ENCODE measurements around the gene FAM25C.
"Not testable (repeated sequence)": the region's sequence is repeated elsewhere in the genome, so short reads cannot be mapped to it uniquely, and the experiment has no call there.

FAM25C gene

DNA sequence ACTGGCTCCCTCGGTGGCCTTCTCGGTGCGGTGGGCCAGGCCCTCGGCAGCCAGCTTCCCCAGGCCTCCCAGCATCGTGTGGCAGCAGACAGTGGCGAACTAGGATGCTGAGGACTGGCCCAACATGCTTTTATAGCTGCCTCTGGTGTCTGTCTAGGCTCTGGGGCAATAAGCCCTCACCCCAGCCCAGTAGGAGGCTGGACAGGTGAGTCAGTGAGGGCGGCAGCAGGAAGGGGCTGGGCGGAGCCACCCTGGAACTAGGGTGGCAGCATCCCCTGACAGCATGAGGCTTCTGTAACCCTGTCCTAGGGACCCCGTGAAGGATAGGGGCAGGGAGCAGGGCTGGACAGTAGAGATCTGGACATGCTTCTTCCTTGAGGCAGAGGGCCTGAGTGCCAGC lies at the start of gene FAM25C:
FAM25C (minus strand) TSS at position 101 of the 400 bp plus-strand sequence; CDS start at position 75, 26 bp downstream.
- DNase-seq = not testable (repeated sequence)

GRCh38 chr10:48044557-48044956 lies 45.0 kb upstream of the FAM25C start:
- DNase-seq = not testable (repeated sequence)

DNA sequence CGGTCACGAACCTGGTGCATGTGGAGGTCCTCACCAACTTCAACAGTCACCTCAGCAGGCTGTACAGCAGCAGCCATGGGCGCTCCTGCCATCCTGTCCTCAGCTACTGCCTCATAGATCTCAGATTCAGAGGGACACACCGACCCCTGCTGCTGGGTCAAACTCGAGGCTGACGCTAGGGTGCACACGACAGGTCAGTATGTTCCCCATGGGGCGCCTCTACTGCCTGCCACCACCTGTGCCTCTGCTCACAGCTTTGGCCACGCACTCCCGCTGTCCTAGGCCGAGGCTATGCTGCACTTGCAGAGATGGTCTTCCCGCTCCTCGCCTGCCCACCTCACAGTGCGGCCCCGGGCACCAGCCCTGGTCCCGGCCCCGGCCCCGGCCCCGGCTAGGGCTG lies 31.8 kb upstream of the FAM25C start:
- DNase-seq = not testable (repeated sequence)

DNA sequence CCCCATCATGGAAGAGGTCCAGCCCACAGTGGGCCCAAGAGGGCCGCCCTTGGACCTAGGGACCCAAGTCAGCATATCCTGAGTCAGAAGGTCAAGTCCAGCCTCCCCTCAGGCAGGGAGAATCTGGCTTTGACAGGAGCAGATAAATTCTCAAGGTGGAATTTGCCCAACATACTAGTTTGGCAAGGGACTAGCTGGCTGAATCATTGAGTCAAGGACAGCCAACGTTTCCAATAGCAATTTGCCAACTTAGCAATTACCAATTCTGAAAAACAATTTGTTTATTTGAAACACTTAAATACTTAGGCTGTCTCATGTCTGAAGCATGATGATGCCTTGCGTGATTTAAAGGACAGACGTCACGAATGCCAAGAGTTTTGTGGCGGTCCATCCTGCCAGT lies 2.7 kb upstream of the FAM25C start:
- DNase-seq = not testable (repeated sequence)

DNA sequence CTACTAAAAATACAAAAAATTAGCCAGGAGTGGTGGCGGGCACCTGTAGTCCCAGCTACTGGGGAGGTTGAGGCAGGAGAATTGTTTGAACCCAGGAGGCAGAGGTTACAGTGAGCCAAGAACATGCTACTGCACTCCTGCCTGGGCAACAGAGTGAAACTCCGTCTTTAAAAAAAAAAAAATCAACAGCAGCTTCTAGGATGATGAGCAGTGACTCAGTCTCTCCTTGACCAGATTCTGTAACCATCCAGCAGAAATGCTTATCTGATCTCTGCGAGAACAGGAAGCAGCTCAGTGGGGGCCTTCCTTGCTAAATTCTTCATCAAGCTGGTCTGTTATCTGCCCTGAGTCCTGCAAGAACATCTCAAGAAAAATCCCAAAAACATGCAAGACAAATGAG lies 5.5 kb downstream of the FAM25C start:
- not testable (repeated sequence) for DNase-seq

DNA sequence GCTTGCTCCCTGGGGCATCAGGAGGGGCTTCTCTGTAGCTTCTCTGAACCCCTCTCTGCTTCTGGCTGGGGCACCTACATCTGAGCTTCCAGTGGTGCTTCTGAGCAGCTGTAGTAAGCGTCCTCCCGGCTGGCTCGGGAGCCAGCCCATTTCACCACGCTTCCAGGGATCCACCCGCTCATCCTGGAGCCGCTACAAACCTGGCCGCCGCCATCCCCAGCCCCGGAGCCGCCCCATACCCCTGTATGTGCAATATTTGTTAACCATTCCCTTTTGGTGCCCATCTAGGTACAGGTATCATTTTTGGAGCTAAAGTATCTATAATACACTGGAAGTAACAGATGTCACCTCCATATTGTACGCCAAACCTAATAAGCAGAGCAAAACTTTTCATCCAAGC lies 7.0 kb downstream of the FAM25C start:
- DNase-seq = not testable (repeated sequence)

DNA sequence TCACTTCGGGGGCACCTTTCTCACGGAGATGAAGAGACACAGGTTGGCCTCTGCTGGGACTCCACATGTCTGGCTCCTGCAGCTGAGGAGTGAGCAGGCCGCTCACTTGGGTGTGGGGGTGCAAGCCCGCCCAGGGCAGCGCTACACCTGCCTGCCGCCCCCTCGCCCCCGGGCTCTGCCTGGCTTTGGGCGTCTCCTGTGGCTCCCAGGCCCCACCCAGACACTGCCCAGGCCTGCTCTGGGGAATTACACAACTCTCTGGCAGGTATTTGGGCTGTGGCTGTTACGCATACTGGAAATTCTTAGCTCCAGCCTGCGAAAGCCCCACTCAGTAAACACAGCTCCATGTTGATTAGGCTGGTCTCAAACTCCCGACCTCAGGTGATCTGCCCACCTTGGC lies 7.9 kb downstream of the FAM25C start:
- not testable (repeated sequence) for DNase-seq

- DNase-seq = not testable (repeated sequence)
These were observed 9.5 kb downstream of the FAM25C start for GRCh38 chr10:47990097-47990496.

- not testable (repeated sequence) for DNase-seq
These were observed 10.0 kb downstream of the FAM25C start for GRCh38 chr10:47989542-47989950.

DNA sequence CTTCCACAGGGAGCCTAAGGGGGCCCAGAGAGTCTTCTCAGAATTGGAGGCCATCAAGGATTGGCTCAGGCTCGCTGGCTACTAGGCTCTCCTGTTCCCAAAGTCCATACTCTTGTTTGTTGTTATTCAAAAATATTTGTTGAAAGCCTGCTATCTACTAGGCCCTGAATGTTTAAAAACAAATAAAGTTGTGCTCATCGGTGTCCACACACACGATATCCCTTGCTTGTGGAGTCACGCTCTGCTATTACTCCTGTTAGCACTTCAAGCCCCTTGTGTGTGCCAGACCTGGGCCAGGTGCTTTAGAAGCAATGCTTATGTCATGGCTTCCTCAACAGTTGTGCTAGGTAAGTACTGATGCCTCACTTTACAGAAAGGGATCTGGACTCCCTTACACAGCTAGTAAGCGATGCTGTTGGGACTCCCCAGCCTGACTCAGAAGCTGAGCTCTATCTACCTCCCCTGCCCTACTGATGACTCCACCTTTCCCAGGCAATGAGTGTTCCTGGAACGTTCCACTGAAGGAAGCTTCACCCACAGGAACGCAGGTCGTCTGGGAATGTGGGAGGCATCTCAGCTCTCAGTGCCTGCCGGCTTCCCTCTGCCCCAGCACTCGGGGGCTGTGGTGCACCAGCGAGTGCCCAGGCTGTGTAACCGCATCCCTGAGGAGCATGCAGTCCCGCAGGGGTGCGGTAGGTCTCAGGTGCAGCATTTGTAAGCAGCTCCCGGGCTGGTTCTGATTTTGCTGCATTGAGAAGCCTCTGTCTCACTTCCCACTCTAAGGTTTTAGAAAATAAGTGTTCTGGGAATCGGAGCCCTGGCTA lies 10.7 kb downstream of the FAM25C start:
- not testable (repeated sequence) for DNase-seq

- DNase-seq = not testable (repeated sequence)
These were observed 11.6 kb downstream of the FAM25C start for GRCh38 chr10:47987952-47988351.

DNA sequence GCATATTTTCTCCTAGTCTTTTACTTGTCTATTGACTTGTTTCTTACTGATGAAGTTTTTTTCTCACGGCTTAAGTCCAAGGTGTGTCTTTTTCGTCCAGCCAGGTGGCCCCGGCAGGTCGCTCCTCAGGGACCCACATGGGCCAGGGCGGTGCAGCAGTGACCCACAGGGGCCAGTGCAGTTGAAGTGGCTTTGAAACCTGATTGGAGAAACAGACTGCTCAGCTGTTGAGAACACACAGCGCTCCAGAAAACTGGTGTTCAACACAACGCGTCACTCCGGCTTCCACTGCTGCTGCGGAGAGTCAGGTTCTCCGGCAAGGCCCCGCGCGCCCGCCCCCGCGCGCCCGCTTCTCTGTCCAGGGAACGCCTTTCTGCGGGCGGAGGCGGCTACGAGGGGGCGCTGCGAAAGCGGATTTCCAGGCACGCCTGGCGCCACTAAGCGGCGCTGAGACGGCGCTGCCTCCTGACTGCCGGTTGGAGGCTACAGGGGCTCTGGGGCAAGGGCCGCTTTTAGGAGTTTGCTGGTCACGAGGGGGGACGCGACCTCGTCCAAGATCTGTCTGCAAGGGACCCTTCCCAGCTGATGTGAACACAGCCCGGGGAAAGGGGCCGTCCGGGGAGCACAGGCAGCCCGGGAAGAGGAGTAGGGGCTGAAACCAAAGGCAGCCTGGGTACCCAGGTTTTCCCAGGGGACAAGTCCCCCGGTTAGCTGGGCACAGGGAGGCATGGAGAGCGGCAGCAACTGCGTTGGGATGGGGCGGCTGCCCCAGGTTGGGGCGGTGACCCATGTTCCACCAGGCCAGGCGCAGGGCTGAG lies 13.0 kb downstream of the FAM25C start:
- not testable (repeated sequence) for DNase-seq

DNA sequence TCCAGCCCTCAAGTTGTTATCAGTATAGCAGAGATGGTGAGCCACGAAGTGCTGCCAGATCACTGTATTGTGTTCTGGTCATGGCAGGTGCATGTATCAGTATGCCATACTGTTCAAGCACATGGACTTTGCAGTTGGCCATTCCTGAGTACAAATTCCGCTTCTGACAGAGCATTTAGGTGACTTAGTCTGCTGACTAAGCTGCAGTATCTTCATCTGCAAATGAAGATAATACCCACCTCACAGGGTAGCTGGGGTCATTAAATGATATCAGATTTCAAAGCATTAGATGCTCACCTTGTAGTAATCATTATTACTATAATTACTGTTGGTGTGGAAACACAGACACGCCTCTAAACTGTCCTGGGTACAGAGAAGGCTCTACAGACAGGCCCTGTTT lies 24.2 kb downstream of the FAM25C start:
- DNase-seq = not testable (repeated sequence)

DNA sequence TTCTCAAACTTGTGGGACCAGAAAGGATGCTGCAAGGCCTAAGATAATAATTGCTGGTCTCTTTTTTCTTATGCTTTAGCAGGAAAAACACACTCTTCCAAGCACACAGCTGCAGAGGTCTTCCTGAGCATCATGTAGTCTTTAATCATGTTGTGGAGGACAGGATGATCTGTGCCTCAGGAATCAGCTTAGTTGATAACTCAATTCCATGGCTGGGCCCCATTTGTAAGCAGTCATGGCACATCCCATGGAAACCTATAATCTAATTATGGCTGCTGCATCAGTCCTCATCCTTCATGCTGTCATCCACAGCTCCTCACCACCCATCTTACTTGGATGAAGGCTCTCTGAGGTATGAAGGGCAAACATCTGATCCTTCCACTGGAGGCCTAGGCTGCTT lies 26.5 kb downstream of the FAM25C start:
- DNase-seq = not testable (repeated sequence)

- not testable (repeated sequence) for DNase-seq
These were observed 27.5 kb downstream of the FAM25C start for GRCh38 chr10:47972077-47972476.

- not testable (repeated sequence) for DNase-seq
These were observed 28.0 kb downstream of the FAM25C start for GRCh38 chr10:47971598-47971997.

DNA sequence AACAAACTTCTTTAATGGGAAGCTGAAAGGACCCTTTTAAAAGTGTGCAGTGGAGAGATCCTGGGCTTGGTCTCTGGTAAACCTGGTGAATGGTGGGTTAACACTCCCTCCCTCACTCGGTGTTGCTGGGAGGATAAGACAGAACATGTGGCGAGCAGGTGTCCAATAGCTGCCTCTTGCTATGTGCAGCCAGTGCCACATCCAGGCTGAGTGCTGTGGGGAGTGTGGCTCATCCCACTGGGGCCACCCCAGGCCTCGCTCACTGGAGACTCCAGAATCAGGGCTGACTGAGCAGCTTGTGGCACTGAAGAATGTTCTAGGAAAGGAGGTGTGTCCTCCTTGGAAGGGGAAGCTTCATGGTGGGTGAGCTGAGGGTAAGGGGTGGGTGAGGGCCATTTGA lies 29.5 kb downstream of the FAM25C start:
- DNase-seq = not testable (repeated sequence)

GRCh38 chr10:47968988-47969387 lies 30.6 kb downstream of the FAM25C start:
- DNase-seq = not testable (repeated sequence)

GRCh38 chr10:47964280-47965063 lies 35.1 kb downstream of the FAM25C start:
- not testable (repeated sequence) for DNase-seq

DNA sequence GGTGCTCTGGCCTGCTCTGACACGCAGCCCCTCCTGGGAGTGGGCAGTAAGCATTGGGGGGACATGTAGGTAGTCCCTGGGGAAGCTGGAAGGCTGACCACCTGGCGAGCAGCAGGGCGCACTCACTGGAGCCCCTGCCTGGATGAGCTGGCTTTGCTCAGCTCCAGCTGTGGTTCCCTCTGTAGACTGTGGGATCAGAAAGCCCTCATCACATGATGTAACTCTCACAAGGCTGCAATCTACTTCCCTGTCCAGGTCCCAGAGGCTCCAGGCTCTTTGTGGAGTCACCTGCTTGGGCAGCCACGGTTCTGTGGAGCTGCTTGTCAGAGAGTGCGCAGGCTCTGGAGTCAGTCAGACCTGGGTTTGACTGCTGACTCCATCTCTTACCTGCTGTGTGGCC lies 36.8 kb downstream of the FAM25C start:
- not testable (repeated sequence) for DNase-seq

GRCh38 chr10:47960699-47961098 lies 38.9 kb downstream of the FAM25C start:
- not testable (repeated sequence) for DNase-seq

GRCh38 chr10:47959677-47960076 lies 39.9 kb downstream of the FAM25C start:
- DNase-seq = not testable (repeated sequence)

GRCh38 chr10:47957158-47957557 lies 42.4 kb downstream of the FAM25C start:
- not testable (repeated sequence) for DNase-seq

All from GF-D8 (cell line).